ENCODE results near the gene ZSWIM8.
"Not testable (repeated sequence)": the region's sequence is repeated elsewhere in the genome, so short reads cannot be mapped to it uniquely, and the experiment has no call there.

ZSWIM8 gene

DNA sequence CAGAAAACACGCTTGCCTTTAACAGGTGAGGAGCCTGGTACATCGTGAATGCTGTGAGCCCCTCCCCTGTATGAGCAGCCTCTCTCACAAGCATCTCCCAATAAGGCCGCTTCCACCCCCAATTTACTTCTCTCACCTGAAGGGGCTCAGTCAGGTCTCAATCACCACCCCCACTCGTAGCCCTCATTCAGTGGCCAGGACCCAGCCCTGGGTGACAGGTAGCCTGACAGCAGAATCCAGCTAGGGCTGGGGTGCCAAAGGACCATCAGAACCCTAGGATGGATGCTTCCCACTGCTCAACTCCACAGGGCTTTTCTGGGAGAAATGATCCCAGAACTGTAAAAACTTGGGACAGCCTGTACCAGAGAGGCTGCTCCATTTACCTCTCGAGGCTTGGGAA, 32.4 kb downstream of the ZSWIM8 start:
- no peak for DNase-seq

- no peak for DNase-seq
Measured at GRCh38 chr10:73818402-73818801, 33.0 kb downstream of the ZSWIM8 start.

DNA sequence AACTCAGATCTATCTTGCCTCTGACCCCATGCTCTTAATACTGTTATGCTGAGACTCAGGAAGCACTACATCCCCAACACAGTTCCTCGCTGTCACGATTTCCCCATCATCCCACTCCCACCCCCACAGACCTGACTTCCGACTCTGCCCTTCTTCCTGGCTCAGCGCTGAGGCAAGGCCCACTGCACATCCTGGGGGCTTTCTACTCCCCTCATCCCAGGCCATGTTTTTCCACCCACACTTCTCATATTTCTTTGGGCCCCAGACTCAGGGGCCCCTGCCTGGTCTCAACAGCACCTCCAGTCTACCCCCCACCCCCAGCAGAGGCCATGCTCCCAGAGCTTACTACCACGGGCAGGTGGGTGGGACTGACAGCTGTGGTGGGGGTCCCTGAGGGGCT, 33.7 kb downstream of the ZSWIM8 start:
- DNase-seq: no peak

- no peak for DNase-seq
Measured at GRCh38 chr10:73819513-73820093, 34.2 kb downstream of the ZSWIM8 start.

DNA sequence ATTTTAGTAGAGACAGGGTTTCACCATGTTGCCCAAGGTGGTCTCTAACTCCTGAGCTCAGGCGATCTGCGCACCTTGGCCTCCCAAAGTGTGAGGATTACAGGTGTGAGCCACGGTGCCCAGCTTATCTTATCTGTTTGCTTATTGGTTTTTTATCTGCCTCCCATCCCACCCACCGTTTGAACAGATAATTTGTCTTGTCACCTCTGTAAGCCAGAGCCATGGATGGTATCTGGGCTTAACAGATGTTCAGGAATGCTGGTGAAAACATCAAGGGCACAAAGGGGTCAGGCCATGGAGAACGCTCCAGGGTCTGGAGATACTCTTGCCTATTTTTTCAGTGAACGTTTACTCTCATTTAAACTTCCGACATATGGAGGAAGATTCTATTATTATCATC, 38.0 kb downstream of the ZSWIM8 start:
- DNase-seq: no peak

- no peak for DNase-seq
Measured at GRCh38 chr10:73824146-73824725, 38.8 kb downstream of the ZSWIM8 start.

DNA sequence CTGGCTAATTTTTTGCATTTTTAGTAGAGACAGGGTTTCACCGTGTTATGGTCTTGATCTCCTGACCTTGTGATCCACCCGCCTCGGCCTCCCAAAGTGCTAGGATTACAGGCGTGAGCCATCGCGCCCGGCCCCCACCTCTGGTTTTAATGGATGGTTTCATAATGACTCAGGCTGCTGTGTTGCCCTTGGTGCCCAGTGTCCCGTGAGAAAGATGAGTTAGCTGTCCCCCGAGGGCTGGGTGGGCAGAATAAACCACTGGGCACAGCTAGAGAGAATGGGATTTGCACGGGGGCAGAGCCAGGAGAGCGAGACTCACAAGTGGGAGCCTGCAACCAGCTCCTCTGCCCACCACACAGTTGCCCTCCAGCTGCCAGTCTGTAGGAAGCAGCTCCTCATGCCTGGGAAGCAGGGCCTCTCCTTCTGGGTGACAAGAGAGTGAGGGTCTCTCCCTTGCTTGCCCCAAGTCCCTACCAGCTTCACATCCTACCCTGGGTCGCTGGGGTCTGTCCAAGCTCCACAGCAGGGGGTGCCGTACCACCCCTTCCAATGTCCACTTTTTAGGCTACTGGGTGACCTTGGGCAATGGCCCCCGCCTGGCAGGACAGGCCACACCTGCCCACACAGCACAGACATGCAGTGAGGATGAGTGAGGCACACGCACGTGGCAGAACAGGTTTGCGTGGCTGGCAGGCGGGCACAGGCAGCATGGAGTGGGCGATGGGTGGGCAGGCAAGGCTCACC, 42.1 kb downstream of the ZSWIM8 start:
- no peak for DNase-seq

DNA sequence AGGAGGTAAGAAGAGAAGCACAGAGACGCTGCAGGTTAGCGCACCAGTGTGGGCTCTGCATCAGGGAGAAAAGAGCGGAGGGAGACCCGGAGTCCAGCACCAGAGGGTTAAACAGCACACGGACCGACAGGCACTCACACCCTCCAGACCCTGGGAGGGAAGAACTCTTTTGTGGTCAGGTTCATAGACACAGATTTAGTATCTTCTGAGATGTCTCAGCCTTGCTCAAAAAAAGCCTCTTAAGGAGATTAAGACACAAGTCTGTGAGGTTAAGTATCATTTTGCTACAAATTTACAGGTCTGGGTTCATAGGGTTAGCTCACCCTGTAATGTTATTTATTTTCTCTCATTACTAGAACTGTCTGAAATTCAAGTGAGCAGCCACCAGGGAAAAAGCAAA, 42.8 kb downstream of the ZSWIM8 start:
- DNase-seq: no peak

DNA sequence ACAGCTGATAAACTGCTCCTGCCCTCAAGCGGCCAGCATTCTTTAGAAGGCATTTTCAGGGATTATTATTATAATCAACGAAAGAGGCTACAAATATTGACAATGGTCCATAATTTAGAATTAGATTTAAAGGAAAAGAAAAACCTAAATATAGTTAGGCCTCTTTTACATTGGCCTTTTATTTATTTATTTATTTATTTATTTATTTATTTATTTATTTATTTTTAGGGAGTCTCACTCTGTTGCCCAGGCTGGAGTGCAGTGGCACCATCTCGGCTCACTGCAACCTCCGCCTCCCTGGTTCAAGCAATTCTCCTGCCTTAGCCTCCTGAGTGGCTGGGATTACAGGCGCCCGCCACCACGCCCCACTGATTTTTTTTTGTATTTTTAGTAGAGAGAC, 43.7 kb downstream of the ZSWIM8 start:
- DNase-seq: not testable (repeated sequence)

- DNase-seq: no peak
Measured at GRCh38 chr10:73836427-73836980, 51.1 kb downstream of the ZSWIM8 start.

DNA sequence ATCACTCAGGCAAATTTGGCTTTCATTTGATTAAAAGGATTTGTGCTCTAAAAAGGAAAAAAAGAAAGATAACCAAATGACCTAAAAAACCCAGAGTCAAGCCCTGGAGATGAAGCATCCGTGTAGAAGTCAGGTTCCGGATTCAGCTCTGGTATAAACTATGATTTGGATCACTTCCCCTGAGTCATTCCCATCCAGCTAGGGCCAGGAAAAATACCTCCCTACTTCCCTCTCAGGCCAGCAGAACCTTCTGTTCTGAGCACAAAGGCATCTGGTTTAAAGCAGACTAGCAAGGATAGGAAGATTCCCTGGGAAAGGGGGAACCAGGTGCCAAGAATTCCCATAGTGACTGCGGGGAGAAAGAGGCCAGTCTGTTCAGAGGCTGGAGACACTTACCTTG, 51.7 kb downstream of the ZSWIM8 start:
- no peak for DNase-seq

- no peak for DNase-seq
Measured at GRCh38 chr10:73838008-73838567, 52.7 kb downstream of the ZSWIM8 start.

DNA sequence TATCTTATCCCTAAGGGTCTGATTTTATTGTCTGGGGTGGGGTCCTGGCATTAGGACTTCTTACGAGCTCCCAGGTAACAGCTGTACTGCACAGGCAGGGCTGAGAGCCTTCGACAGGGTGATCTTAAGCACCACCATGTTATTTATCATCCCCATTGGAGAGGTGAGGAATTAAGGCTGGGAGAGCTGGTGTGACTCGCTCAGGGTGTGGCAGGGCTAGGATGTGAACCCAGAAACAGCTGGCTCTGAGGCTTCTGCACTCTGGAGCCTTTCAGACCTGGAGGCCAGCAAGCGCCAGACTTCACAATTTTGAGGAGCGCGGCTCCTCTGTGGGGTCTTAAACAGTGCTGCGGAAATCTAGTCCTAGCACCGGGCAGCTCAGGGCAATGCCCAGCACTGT, 53.4 kb downstream of the ZSWIM8 start:
- DNase-seq: no peak

- no peak for DNase-seq
Measured at GRCh38 chr10:73839276-73839966, 54.0 kb downstream of the ZSWIM8 start.

DNA sequence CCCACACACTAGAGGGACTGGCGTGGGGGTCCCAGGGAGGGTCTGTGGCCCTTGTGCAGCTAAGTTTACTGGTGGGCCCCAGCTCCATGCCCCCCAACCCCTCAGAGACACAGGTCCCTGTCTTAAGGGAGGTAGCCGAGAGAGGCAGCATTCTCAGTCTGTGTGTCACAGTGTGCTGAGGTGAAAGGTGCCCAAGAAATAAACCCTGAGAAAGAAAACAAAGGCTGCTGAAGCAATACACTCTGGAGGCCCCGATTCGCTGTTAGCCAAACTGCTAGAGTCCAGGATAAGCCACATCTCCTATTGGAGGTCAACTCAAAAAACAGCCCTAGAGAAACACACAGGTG, 54.6 kb downstream of the ZSWIM8 start:
- DNase-seq: no peak

GRCh38 chr10:73840403-73841060, 55.1 kb downstream of the ZSWIM8 start:
- no peak for DNase-seq

GRCh38 chr10:73841061-73841421, 55.6 kb downstream of the ZSWIM8 start:
- no peak for DNase-seq

DNA sequence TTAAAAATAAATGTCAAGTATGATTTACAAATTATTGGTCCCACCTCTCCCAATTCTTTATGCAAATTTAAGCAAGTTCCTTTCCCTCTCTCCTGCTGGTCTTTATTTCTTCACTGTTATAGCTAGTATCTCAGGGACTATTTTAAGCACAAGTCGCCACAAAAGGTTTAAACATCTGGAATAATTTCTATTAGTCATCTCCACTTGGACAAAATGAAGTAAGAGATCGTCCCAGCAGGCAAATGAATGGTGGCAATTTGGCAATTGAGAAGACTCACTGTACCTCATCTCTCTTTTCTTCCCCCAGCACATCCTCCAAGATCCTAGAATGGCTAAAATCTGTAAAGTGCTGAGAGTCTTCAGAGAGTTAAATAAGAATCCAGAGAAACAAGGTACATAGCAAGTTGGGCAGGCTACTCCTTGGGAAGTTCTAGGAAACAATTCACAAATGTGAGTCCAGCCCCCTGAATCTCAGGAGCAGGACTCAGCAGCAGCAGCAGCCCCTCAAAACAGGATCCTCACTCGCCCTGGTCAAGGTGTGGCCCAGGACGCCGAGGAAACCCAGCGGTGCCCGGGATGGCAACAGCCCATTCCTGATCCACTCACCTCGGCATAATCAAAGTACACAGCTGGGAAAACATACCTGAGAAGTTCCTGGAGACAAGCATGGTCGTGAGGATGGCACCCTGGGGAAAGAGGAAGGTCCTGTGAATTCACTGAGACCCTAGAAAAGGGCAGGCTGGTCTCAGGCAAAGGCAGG, 56.3 kb downstream of the ZSWIM8 start:
- DNase-seq: no peak

- no peak for DNase-seq
Measured at GRCh38 chr10:73842349-73842748, 56.9 kb downstream of the ZSWIM8 start.

DNA sequence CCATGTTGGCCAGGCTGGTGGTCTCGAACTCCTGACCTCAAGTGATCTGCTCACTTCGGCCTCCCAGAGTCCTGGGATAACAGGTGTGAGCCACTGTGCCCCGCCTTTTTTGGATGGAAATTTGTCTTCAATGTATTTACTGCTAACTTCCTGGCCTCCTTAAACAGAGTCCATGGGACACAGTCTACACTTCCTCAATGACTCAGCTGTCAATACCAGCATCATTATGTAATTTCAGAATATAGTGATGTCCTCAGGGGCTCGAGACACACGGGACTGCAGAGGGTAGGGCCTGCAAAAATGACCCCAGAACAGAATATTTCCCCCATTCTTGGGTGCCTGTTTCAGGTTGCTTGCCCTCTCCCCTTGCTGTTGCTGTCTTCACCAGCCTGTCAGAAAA, 57.9 kb downstream of the ZSWIM8 start:
- no peak for DNase-seq

GRCh38 chr10:73847031-73847430, 61.6 kb downstream of the ZSWIM8 start:
- DNase-seq: no peak

- no peak for DNase-seq
Measured at GRCh38 chr10:73848821-73849489, 63.5 kb downstream of the ZSWIM8 start.

Data from NCI-H2081 treated with DMSO at 0.1 percent for 48 hours (cell line).